CD14-positive monocyte (primary cell): ENCODE measurements around the gene ALDH1A3. TPM values are rescaled to one million over a fixed set of nuclear protein-coding genes. Genes with fewer than 3 reads are reported as not detected.
A peak's percentile ranks its signal among the peaks of the same experiment; 100 is the strongest.

Experiments
- DNase-seq, 3 donors: peaks; one replicate each; pipeline ENCODE4 v3.0.0-alpha.2; 2011 to 2022
- H2AFZ ChIP-seq: 2 replicates; pipeline ENCODE4 v1.6.0; 2012; ENCODE audit warnings: mild to moderate bottlenecking, low read depth, low read length, inconsistent platforms; ENCODE audit not compliant: insufficient read depth, poor library complexity, severe bottlenecking
- H3K27ac ChIP-seq, 2 donors: 1 replicate in 1 of 2; 2 replicates in 1 of 2; pipeline ENCODE4 v1.5.1; 2012 to 2013; ENCODE audit warnings: low read length in 2 of 2, control low read depth in 1 of 2, inconsistent platforms in 1 of 2, low read depth in 1 of 2, mild to moderate bottlenecking in 1 of 2
- H3K27me3 ChIP-seq, 2 donors: one replicate each; pipeline versions ENCODE4 v1.6.0 to v1.6.1; 2011 to 2013; ENCODE audit warnings: low read length in 2 of 2; ENCODE audit not compliant: control insufficient read depth in 2 of 2, insufficient read depth in 2 of 2
- H3K36me3 ChIP-seq, 2 donors: replicated peaks in 1 of 2; 1 replicate in 1 of 2; 2 replicates in 1 of 2; pipeline versions ENCODE4 v1.5.1 to v1.6.1; 2012 to 2013; ENCODE audit warnings: low read length in 2 of 2, control low read depth in 1 of 2, inconsistent platforms in 1 of 2, mild to moderate bottlenecking in 1 of 2; ENCODE audit not compliant: insufficient read depth in 2 of 2, control insufficient read depth in 1 of 2
- H3K4me1 ChIP-seq, 2 donors: 1 replicate in 1 of 2; 2 replicates in 1 of 2; pipeline versions ENCODE4 v1.5.1 to v1.6.1; 2012 to 2013; ENCODE audit warnings: low read length in 2 of 2, control low read depth in 1 of 2, inconsistent platforms in 1 of 2, mild to moderate bottlenecking in 1 of 2, moderate library complexity in 1 of 2; ENCODE audit not compliant: insufficient read depth in 2 of 2, control insufficient read depth in 1 of 2
- H3K4me2 ChIP-seq: replicated peaks from 2 replicates; pipeline ENCODE3; 2012; ENCODE audit warnings: low read length, moderate library complexity, mild to moderate bottlenecking; ENCODE audit not compliant: poor library complexity, severe bottlenecking; ENCODE audit errors: extremely low read depth
- H3K4me3 ChIP-seq, 3 experiments: fragments of 200-600 bp in 1 of 3; sonication (generic) in 1 of 3; replicated peaks in 1 of 3; 1 replicate in 2 of 3; 2 replicates in 1 of 3; pipeline ENCODE4 v1.5.1; 2011 to 2013; ENCODE audit warnings: low read length in 3 of 3, mild to moderate bottlenecking in 3 of 3, control low read depth in 2 of 3, low read depth in 2 of 3, inconsistent platforms in 1 of 3, moderate library complexity in 1 of 3
- H3K79me2 ChIP-seq: 2 replicates; pipeline ENCODE4 v1.6.0; 2012; ENCODE audit warnings: mild to moderate bottlenecking, control low read depth, inconsistent platforms, low read length, moderate library complexity; ENCODE audit not compliant: insufficient read depth
- H3K9ac ChIP-seq: 2 replicates; pipeline ENCODE4 v1.6.0; 2017; ENCODE audit warnings: low read length, mild to moderate bottlenecking; ENCODE audit not compliant: insufficient read depth, poor library complexity, severe bottlenecking
- H3K9me3 ChIP-seq, 2 donors: replicated peaks in 1 of 2; 1 replicate in 1 of 2; 2 replicates in 1 of 2; pipeline versions ENCODE4 v1.5.1 to v1.6.1; 2012 to 2013; ENCODE audit warnings: low read length in 2 of 2, control low read depth in 1 of 2; ENCODE audit not compliant: control insufficient read depth in 1 of 2, insufficient read depth in 1 of 2
- H4K20me1 ChIP-seq: 2 replicates; pipeline ENCODE4 v1.6.0; 2012; ENCODE audit warnings: mild to moderate bottlenecking, low read length, control low read depth, moderate library complexity; ENCODE audit not compliant: insufficient read depth
- H3K27ac Mint-ChIP-seq, 7 donors: one replicate each; pipeline ENCODE4 v1.8.0; 2020; ENCODE audit warnings: mild to moderate bottlenecking in 7 of 7, mixed read lengths in 7 of 7, moderate library complexity in 6 of 7, inconsistent platforms in 2 of 7
- H3K27me3 Mint-ChIP-seq, 3 donors: one replicate each; pipeline ENCODE4 v1.8.0; 2021 to 2022; ENCODE audit warnings: low read depth in 3 of 3, mild to moderate bottlenecking in 3 of 3, mixed read lengths in 3 of 3, moderate library complexity in 3 of 3, inconsistent platforms in 1 of 3
- H3K36me3 Mint-ChIP-seq, 2 donors: one replicate each; pipeline ENCODE4 v1.8.0; 2020; ENCODE audit warnings: mixed read lengths in 2 of 2, inconsistent platforms in 1 of 2, mild to moderate bottlenecking in 1 of 2
- H3K4me1 Mint-ChIP-seq: one replicate; pipeline ENCODE4 v1.8.0; 2020; ENCODE audit warnings: mild to moderate bottlenecking, mixed read lengths
- H3K4me3 Mint-ChIP-seq, 2 donors: one replicate each; pipeline ENCODE4 v1.8.0; 2020; ENCODE audit warnings: mild to moderate bottlenecking in 2 of 2, mixed read lengths in 2 of 2, moderate library complexity in 1 of 2
- H3K9me3 Mint-ChIP-seq, 7 donors: one replicate each; pipeline ENCODE4 v1.8.0; 2020 to 2022; ENCODE audit warnings: mixed read lengths in 7 of 7, mild to moderate bottlenecking in 6 of 7, moderate library complexity in 6 of 7, inconsistent platforms in 2 of 7
- CTCF ChIP-seq: fragments of 200-600 bp; IDR thresholded peaks from one replicate; pipeline ENCODE4 v1.8.0; 2022; ENCODE audit warnings: antibody characterized with exemption, mild to moderate bottlenecking
- WGBS: methylation state at CpG from one replicate; pipeline ENCODE4 v1.1.5; 2013; ENCODE audit warnings: missing lambda C conversion rate; ENCODE audit not compliant: insufficient coverage; 5-methylcytosine and 5-hydroxymethylcytosine counted together
- intact Hi-C, 2 donors: fragments of 100-400 bp; cut with micrococcal nuclease; formaldehyde crosslinking; loops; one replicate each; pipeline versions ENCODE4 v1.15.0 to v1.15.1; 2023
- polyA plus RNA-seq, 3 donors: library from polyadenylated mRNA; depleted of rRNA in 1 of 3; unstranded in 2 of 3; stranded (reverse) in 1 of 3; fragments of 300-500 nt in 2 of 3; fragments of >200 nt in 1 of 3; fragmentation: Illumina TruSeq in 2 of 3; gene quantifications; 1 replicate in 2 of 3; 2 replicates in 1 of 3; pipeline ENCODE4 v1.2.3, GENCODE V29; 2012 to 2021

The ALDH1A3 gene
- polyA plus RNA-seq, 3 donors, result not detected

GRCh38 chr15:100918690-100919480 is 39.3 kb downstream of the ALDH1A3 start, which contains the start of gene LRRK1:
LRRK1 (plus strand) TSS chr15:100919357; CDS start chr15:100924633, 5,276 bp downstream.
- no peaks in the 10 kb centered on the region for H3K27me3 ChIP-seq
- peak; percentile 63 to 70 (median 70) for DNase-seq
- peaks cover 45 to 53% of the 10 kb centered on the region in 2 donors for H3K4me1 ChIP-seq
- Mint-ChIP-seq H3K4me3 (peak within 1 kb of the TSS; percentile 90 to 94), H3K4me1 (peaks cover 51% of the 10 kb centered on the region), H3K27ac (peak within 1 kb of the TSS; percentile 18 to 90 (median 85)), H3K36me3 (peaks cover 14% of the 10 kb centered on the region in 2 donors), H3K27me3 (peaks cover 0 to 7% (median 2%) of the 10 kb centered on the region in 3 donors), H3K9me3 (peaks cover 0 to 3% (median 0%) of the 10 kb centered on the region in 7 donors)
- intact Hi-C loops, result loop anchor here (1.0 to 10.0 kb wide), 2 partner anchors 88 to 336 kb away; partner anchors contain the start of gene CHSY1 (in 1 of the 2)
- under 1% methylated on average over 82 of the region's 87 CpGs for WGBS
- H3K9me3 ChIP-seq, result no peaks in the 10 kb centered on the region
- peak within 1 kb of the TSS; percentile 32 to 80 for H3K27ac ChIP-seq
- H3K4me2 ChIP-seq, result peak within 1 kb of the TSS; percentile 98
- H3K79me2 ChIP-seq, result peaks cover 38% of the 10 kb centered on the region
- peak within 1 kb of the TSS; percentile 80 for H3K9ac ChIP-seq
- no peak for TF ChIP-seq CTCF
- H3K36me3 ChIP-seq, result peaks cover 2 to 7% of the 10 kb centered on the region in 2 donors
- peaks cover 26% of the 10 kb centered on the region for H4K20me1 ChIP-seq
- H2AFZ ChIP-seq, result peak within 1 kb of the TSS; percentile 87
- H3K4me3 ChIP-seq, result peak within 1 kb of the TSS; percentile 77 to 93 (median 83)
